Measurements from ENCODE around the gene NUDT6.

DNA sequence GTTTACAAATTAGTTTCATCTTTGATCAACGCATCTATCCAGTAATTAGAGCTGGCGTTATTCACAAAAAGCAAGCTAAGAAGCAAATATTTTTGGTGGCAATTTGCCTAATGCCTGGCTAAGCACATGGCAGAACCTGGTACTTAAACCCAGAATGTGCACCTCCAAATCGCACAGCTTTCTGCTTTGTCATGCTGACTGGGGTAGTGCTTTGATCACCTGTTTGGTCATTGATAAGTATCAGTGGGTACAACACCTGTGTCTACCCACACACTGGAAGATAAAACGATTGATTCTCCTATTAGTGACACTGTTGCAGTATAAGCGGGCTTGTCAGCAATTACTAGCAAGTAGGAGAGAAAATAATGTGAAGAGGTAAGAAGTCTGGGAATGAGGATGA is 1.9 kb downstream of the NUDT6 start:
- TF ChIP-seq, protein P1, sequence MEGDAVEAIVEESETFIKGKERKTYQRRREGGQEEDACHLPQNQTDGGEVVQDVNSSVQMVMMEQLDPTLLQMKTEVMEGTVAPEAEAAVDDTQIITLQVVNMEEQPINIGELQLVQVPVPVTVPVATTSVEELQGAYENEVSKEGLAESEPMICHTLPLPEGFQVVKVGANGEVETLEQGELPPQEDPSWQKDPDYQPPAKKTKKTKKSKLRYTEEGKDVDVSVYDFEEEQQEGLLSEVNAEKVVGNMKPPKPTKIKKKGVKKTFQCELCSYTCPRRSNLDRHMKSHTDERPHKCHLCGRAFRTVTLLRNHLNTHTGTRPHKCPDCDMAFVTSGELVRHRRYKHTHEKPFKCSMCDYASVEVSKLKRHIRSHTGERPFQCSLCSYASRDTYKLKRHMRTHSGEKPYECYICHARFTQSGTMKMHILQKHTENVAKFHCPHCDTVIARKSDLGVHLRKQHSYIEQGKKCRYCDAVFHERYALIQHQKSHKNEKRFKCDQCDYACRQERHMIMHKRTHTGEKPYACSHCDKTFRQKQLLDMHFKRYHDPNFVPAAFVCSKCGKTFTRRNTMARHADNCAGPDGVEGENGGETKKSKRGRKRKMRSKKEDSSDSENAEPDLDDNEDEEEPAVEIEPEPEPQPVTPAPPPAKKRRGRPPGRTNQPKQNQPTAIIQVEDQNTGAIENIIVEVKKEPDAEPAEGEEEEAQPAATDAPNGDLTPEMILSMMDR (IDR thresholded peaks at IDR 0.05), result no peak
- TF ChIP-seq ZFX (IDR thresholded peaks at IDR 0.05; ENCODE audit: borderline replicate concordance), result no peak
